Activated CD8-positive, alpha-beta T cell treated with anti-CD3 and anti-CD28 coated beads for 36 hours (primary cell): ENCODE measurements around the gene OSGEPL1. TPM values are rescaled to one million over a fixed set of nuclear protein-coding genes. Genes with fewer than 3 reads are reported as not detected.

Source experiments
- ATAC-seq: fragments of 200-7000 bp; cut with Tn5 transposase; one replicate; pipeline ENCODE4 v1.10.0; 2021; ENCODE audit warnings: mild to moderate bottlenecking, moderate library complexity
- CTCF ChIA-PET: fragments of 350-600 bp; sonication (Branson Sonifier 250); formaldehyde crosslinking; loops from one replicate; lab custom pipeline; 2021; ENCODE audit warnings: antibody characterized with exemption; lab: Charles Lee
- POLR2A ChIA-PET: fragments of 350-600 bp; sonication (Branson Sonifier 250); formaldehyde crosslinking; loops from one replicate; lab custom pipeline; 2021; ENCODE audit warnings: antibody characterized with exemption; lab: Charles Lee
- DNase-seq: peaks from one replicate; pipeline ENCODE4 v3.0.0-alpha.2; 2020
- H3K27ac Mint-ChIP-seq: one replicate; pipeline ENCODE4 v1.8.0; 2021; ENCODE audit warnings: mild to moderate bottlenecking, mixed read lengths
- H3K27me3 Mint-ChIP-seq: one replicate; pipeline ENCODE4 v1.8.0; 2021; ENCODE audit warnings: mixed read lengths
- H3K36me3 Mint-ChIP-seq: one replicate; pipeline ENCODE4 v1.8.0; 2021; ENCODE audit warnings: low read depth, mixed read lengths
- H3K4me1 Mint-ChIP-seq: one replicate; pipeline ENCODE4 v1.8.0; 2021; ENCODE audit warnings: low read depth, mixed read lengths
- H3K4me3 Mint-ChIP-seq: one replicate; pipeline ENCODE4 v1.8.0; 2021; ENCODE audit warnings: mild to moderate bottlenecking, moderate library complexity, mixed read lengths
- H3K9me3 Mint-ChIP-seq: one replicate; pipeline ENCODE4 v1.8.0; 2021; ENCODE audit warnings: mixed read lengths
- CTCF ChIP-seq: fragments of 200-600 bp; IDR thresholded peaks from one replicate; pipeline ENCODE4 v1.8.0; 2022; ENCODE audit warnings: antibody characterized with exemption, mild to moderate bottlenecking
- intact Hi-C: fragments of 100-400 bp; cut with micrococcal nuclease; formaldehyde crosslinking; loops from one replicate; pipeline ENCODE4 v1.10.0; 2022
- total RNA-seq, 2 experiments: library from RNA; stranded (reverse); gene quantifications; one replicate each; pipeline ENCODE4 v1.2.3, GENCODE V29; 2021

OSGEPL1 gene
- total RNA-seq: 10 to 100 TPM; 14.7 to 16.2 TPM

- H3K36me3 Mint-ChIP-seq: peaks cover 25% of the 10 kb centered on the region
- peak; percentile 95 for ATAC-seq
- ChIA-PET POLR2A (interaction anchor here (0.5 to 2.5 kb wide), 19 partner anchors 11 to 484 kb away, joined by 3 to 22 read pairs (median 4); partner anchors contain the start of genes ASNSD1, ORMDL1 and PMS1), CTCF (interaction anchor here (0.5 to 4.5 kb wide), 26 partner anchors 9 to 1524 kb away, joined by 3 to 59 read pairs (median 4); partner anchors contain the start of genes ANKAR, ASNSD1, HIBCH and ORMDL1)
- H3K4me3 Mint-ChIP-seq: peak within 1 kb of the TSS; percentile 97
- no peaks in the 10 kb centered on the region for H3K27me3 Mint-ChIP-seq
- TF ChIP-seq CTCF: peak; percentile 51
- DNase-seq: peak; percentile 97
- H3K27ac Mint-ChIP-seq: peak within 1 kb of the TSS; percentile 99
- no peaks in the 10 kb centered on the region for H3K9me3 Mint-ChIP-seq
- H3K4me1 Mint-ChIP-seq: peaks cover 12% of the 10 kb centered on the region
- intact Hi-C loops: loop anchor here (2.0 kb wide), 2 partner anchors 20 to 100 kb away; no protein-coding TSS in a partner anchor
Observed at GRCh38 chr2:189762551-189763298, at the start of gene OSGEPL1. TSS of gene OSGEPL1 (minus strand) at chr2:189762792. CDS start at chr2:189761640, 1,152 bp downstream.

- TF ChIP-seq CTCF: no peak
- Mint-ChIP-seq H3K9me3 (no peaks in the 10 kb centered on the region), H3K4me1 (peaks cover 9% of the 10 kb centered on the region), H3K27ac (no peak overlapping the region), H3K36me3 (peaks cover 18% of the 10 kb centered on the region), H3K27me3 (no peaks in the 10 kb centered on the region), H3K4me3 (no peak overlapping the region)
- DNase-seq (no peak), ATAC-seq (no peak)
- intact Hi-C loops: no loop called here
- ChIA-PET CTCF (no interaction called here), POLR2A (no interaction called here)
Observed at GRCh38 chr2:189803431-189803830, 40.8 kb upstream of the OSGEPL1 start.

- H3K9me3 Mint-ChIP-seq: no peaks in the 10 kb centered on the region
- ATAC-seq (peak; percentile 27), DNase-seq (no peak)
- ChIA-PET CTCF (interaction anchor here (0.8 kb wide), 1 partner anchor 36 kb away, joined by 3 read pairs; no protein-coding TSS in a partner anchor), POLR2A (interaction anchor here (0.9 kb wide), 1 partner anchor 40 kb away, joined by 4 read pairs; the partner anchor contains the start of gene OSGEPL1)
- no peak overlapping the region for H3K27ac Mint-ChIP-seq
- H3K36me3 Mint-ChIP-seq: peaks cover 23% of the 10 kb centered on the region
- intact Hi-C loops: no loop called here
- no peak overlapping the region for H3K4me3 Mint-ChIP-seq
- no peak for TF ChIP-seq CTCF
- no peaks in the 10 kb centered on the region for H3K27me3 Mint-ChIP-seq
- peaks cover 15% of the 10 kb centered on the region for H3K4me1 Mint-ChIP-seq
Observed at GRCh38 chr2:189802396-189802912, 39.9 kb upstream of the OSGEPL1 start.

GRCh38 chr2:189799531-189799930 lies 36.9 kb upstream of the OSGEPL1 start:
- H3K27ac Mint-ChIP-seq: no peak overlapping the region
- ChIA-PET POLR2A (interaction anchor here (2.1 kb wide), 1 partner anchor 15 kb away, joined by 6 read pairs; the partner anchor contains the start of genes ORMDL1 and PMS1), CTCF (interaction anchor here (1.3 to 2.3 kb wide), 2 partner anchors 48 to 83 kb away, joined by 3 to 7 read pairs; no protein-coding TSS in a partner anchor)
- peaks cover 15% of the 10 kb centered on the region for H3K4me1 Mint-ChIP-seq
- H3K36me3 Mint-ChIP-seq: peaks cover 28% of the 10 kb centered on the region
- H3K9me3 Mint-ChIP-seq: no peaks in the 10 kb centered on the region
- no peak overlapping the region for H3K4me3 Mint-ChIP-seq
- intact Hi-C loops: no loop called here
- no peak for DNase-seq
- no peak for TF ChIP-seq CTCF
- H3K27me3 Mint-ChIP-seq: no peaks in the 10 kb centered on the region
- no peak for ATAC-seq
